GM12872 (cell line): ENCODE results near the gene OTUB2.

Experiments
- TF ChIP-seq, protein P1 (sequence below): IDR thresholded peaks from 3 replicates; pipeline ENCODE4 v1.5.1; 2011; ENCODE audit warnings: low read depth, mild to moderate bottlenecking, low read length, moderate library complexity; ENCODE audit not compliant: insufficient read depth

The OTUB2 gene

DNA sequence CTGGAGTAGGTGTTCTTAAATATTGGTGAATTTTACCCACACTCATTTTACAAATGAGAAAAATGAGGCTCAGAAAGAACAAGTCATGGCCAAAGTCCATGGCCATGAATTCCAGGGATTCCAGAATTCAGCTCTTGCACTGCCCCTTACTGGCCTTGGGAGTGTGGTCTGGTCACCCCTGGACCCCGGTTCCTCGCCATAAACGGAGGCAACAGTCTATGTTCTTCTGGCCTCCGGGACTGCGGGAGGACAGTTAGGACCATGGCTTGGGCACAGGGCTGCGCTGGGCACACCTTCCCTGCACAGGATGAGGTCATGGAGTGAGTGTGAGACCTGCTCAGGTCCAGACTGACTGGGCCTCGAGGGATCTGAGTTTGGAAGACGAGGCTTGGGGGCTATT lies 22.1 kb upstream of the OTUB2 start:
- TF ChIP-seq, protein P1, sequence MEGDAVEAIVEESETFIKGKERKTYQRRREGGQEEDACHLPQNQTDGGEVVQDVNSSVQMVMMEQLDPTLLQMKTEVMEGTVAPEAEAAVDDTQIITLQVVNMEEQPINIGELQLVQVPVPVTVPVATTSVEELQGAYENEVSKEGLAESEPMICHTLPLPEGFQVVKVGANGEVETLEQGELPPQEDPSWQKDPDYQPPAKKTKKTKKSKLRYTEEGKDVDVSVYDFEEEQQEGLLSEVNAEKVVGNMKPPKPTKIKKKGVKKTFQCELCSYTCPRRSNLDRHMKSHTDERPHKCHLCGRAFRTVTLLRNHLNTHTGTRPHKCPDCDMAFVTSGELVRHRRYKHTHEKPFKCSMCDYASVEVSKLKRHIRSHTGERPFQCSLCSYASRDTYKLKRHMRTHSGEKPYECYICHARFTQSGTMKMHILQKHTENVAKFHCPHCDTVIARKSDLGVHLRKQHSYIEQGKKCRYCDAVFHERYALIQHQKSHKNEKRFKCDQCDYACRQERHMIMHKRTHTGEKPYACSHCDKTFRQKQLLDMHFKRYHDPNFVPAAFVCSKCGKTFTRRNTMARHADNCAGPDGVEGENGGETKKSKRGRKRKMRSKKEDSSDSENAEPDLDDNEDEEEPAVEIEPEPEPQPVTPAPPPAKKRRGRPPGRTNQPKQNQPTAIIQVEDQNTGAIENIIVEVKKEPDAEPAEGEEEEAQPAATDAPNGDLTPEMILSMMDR: no peak

DNA sequence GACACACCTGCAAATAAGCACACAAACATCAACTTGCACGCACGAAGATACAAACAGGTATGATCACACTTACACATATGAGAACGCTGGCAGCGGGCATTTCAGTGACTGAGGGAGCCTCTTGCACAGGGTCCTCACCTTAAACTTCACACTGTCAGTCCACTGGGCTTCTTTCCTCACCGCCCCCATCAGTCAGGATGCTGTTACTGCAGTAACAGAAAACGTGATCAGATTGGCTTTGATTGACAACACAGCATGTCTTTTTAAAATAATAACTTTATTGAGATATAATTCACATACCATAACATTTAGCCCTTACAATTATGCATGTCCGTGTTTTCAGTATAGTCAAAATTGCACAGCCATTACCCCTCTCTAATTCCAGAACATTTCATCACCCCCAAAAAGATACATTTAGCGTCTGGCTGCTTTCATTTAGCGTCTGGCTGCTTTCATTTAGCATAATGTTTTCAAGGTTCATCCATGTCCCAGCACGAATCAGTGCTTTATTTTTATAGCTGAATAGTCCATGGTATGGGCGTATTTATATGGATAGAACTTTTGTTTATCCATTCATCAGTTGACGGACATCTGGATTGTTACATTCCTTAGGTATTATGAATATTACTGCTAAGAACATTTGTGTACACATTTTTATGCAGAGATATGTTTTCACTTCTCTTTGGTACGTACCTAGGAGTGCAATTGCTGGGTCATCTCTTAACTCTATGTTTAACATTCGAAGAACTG lies 20.6 kb upstream of the OTUB2 start:
- TF ChIP-seq, protein P1: peak; percentile 74

DNA sequence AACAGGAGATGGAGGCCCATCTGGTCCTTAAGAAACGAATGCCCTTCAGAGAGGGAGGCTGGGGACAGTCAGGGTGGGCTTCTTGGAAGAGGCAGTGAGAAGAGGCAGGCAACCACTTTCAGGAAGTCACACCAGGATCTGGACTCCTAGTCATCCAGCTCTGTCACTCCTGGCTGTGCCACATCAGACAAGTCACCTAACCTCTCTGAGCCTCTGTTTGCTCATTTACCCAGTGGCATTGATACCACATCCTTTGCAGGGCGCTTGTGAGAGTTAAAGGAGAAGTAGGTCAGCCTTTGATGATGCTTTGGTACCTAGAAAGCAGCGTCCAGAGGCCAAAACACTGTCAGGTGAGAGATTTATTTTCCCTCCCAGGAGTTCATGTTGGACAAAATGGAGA lies 17.9 kb upstream of the OTUB2 start:
- TF ChIP-seq, protein P1: no peak

DNA sequence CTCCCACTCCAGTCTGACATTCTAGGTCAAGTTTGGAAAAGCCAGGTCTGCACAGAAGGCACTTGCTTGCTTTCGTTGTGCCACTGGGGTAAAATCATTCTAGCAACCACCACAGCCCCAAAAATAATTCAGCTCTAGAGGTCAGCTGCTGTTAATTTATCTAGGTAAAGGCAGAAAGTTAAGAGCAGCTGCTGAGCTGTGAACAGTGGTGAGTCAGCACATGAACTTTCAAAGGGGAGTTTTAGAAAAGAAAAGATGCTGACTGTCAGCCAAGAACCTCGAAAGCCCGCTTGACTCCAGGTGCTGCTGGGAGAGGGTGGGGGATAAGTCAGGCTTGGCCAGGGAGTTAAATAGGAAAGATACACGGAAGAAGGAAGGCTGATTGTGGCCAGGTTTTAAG lies 16.4 kb upstream of the OTUB2 start:
- TF ChIP-seq, protein P1: no peak

DNA sequence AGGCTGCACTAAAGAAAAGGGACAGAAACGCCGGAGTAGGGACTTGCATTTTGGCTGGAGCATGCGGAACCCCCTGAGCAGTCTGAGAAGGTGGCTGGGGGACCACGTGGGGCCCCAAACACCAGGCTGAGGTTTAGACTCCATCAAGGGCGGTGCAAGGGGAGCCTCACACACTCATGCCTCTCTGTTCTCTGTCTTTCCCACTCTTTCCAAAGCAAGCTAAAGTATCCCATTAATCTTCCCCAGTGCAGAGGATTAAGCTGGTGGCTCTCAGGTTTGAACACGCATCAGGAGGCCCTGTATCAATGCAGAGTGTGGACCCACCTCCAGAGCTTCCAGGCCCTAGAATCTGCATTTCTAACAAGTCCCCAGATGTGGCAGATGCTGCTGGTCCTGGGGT lies 15.5 kb upstream of the OTUB2 start:
- TF ChIP-seq, protein P1: no peak

DNA sequence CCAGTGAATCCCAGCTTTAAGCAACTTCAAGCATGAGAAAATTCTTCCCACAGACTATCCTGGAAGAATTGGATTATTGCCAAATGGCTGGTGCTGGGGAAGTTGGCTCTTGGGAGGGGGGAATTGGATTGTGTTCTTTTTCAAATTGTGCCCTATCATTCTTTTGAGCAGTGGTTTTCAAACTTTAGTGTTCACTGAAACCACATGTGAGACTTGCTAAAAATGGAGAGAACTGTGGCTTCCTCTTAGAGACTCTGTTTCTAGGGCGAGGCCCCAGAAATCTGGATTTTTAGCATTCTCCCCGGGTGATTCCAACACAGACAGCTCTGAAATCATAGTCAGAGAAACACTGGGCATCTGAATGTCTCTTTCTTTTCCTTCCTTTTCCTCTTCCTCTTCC lies 14.3 kb upstream of the OTUB2 start:
- TF ChIP-seq, protein P1: no peak

DNA sequence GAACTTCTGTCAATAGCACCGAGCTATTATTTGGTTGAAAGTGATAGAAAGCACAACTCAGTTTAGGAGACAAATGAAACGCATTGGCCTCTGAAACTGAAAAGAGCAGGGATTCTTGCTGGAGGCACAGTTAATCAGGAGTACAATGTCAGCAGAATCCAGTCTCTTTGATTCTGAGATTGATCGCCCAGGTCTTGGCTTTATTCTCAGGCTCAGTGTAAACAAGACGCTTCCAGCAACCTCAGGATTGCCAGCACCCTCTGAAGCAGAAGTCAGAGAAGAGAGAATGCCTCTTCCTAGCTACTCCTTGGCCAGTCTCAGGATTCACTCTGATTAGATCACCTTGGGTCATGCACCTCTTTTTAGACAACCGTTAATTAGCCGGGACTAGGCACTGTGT lies 11.8 kb upstream of the OTUB2 start:
- TF ChIP-seq, protein P1: no peak
